GM21526 (cell line): ENCODE results near the gene PGLYRP2.
"Not testable (repeated sequence)": the region's sequence is repeated elsewhere in the genome, so short reads cannot be mapped to it uniquely, and the experiment has no call there.

ENCODE experiments used
- ATAC-seq: cut with Tn5 transposase; IDR thresholded peaks from one replicate; pipeline ENCODE4 v1.9.1; 2021; ENCODE audit warnings: moderate library complexity; ENCODE audit not compliant: unreplicated experiment, low FRiP score

Gene PGLYRP2

GRCh38 chr19:15479391-15480345, at the start of gene PGLYRP2:
PGLYRP2 (minus strand) TSS chr19:15479501; CDS start chr19:15479371, 130 bp downstream.
- no peak for ATAC-seq

GRCh38 chr19:15527705-15528104, 48.4 kb upstream of the PGLYRP2 start:
- ATAC-seq: no peak

- ATAC-seq: no peak
Observed at GRCh38 chr19:15526408-15526807, 47.1 kb upstream of the PGLYRP2 start.

GRCh38 chr19:15525291-15525690, 46.0 kb upstream of the PGLYRP2 start:
- no peak for ATAC-seq

- ATAC-seq: no peak
Observed at GRCh38 chr19:15524781-15525180, 45.5 kb upstream of the PGLYRP2 start.

- no peak for ATAC-seq
Observed at GRCh38 chr19:15519433-15519976, 40.2 kb upstream of the PGLYRP2 start.

- ATAC-seq: no peak
Observed at GRCh38 chr19:15517778-15518177, 38.5 kb upstream of the PGLYRP2 start.

- no peak for ATAC-seq
Observed at GRCh38 chr19:15516363-15516762, 37.1 kb upstream of the PGLYRP2 start.

GRCh38 chr19:15515227-15515625, 35.9 kb upstream of the PGLYRP2 start:
- not testable (repeated sequence) for ATAC-seq

- no peak for ATAC-seq
Observed at GRCh38 chr19:15511671-15512424, 32.5 kb upstream of the PGLYRP2 start.

- ATAC-seq: no peak
Observed at GRCh38 chr19:15508035-15508710, 28.9 kb upstream of the PGLYRP2 start, which contains the start of gene CYP4F22. CYP4F22 (plus strand) TSS chr19:15508525; CDS start chr19:15525337, 16,812 bp downstream.

- ATAC-seq: no peak
Observed at GRCh38 chr19:15507068-15508034, 28.1 kb upstream of the PGLYRP2 start.

- ATAC-seq: no peak
Observed at GRCh38 chr19:15506074-15506571, 26.8 kb upstream of the PGLYRP2 start.

- no peak for ATAC-seq
Observed at GRCh38 chr19:15502264-15502663, 23.0 kb upstream of the PGLYRP2 start.

GRCh38 chr19:15501596-15501995, 22.3 kb upstream of the PGLYRP2 start:
- no peak for ATAC-seq

GRCh38 chr19:15498910-15499309, 19.6 kb upstream of the PGLYRP2 start:
- no peak for ATAC-seq

GRCh38 chr19:15498156-15498858, 19.0 kb upstream of the PGLYRP2 start:
- no peak for ATAC-seq

GRCh38 chr19:15495151-15495550, 15.8 kb upstream of the PGLYRP2 start:
- no peak for ATAC-seq
